ENCODE data around the gene DUSP1. TPM values are rescaled to one million over a fixed set of nuclear protein-coding genes. Genes with fewer than 3 reads are reported as not detected.

DUSP1 gene
- total and polyA plus RNA-seq, 9 of the 15 experiments (the other 6 are each of a cell fraction or from before 2014, with no cell fraction given), result 2.1 to 14.2 (median 8.5) TPM

DNA sequence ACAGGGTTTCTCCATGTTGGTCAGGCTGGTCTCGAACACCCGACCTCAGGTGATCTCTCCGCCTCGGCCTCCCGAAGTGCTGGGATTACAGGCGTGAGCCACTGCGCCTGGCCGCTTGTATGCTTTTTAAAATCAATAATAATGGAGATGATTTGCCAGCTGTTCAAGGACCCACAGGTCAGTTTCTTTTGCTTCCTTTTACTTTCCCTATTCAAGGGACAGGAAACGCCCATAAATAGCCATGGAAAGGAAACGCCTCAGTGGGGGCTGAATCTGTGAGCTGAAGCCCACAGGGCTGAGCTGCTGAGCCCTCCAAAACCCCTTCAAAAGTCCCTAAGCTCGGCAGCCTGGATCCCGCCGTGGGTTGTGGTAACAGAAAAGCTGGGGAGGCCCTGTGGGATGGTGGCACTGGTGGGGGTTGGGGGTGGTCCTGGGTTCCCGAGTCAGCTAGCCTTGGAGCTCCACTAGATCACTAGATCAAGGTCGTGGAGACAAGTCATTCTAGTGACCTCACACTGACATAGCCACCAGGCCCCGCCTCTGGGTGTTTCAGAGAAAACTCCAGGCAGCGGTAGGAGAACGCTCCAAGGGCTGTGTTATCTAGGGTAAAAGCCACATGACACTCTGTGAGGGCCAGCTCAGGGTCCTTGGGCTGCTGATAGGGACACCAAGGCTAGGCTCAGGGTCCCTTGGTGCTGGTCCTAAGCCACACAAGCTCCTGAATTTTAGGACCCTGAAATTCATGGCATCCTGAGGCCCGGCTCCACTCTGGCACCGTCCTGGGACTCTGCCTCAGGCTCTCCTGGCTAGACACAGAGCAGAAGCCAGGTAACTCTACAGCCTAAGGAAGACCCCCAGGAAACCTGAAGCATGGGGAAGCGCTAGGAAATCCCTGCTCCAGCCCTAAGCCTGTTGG is 18.0 kb upstream of the DUSP1 start (continued):
- TF ChIP-seq BRD9 (IDR thresholded peaks at IDR 0.05; ENCODE audit: low read depth, partially characterized antibody), result peak; percentile 18
- TF ChIP-seq ZNF696 (CRISPR knock-in tag; conservative IDR thresholded peaks at IDR 0.05), result no peak
- no peak for TF ChIP-seq ZSCAN29 (IDR thresholded peaks at IDR 0.05)
- 0 out of 2 replicates have a peak, but pooled peaks have one; percentile 25 for TF ChIP-seq KDM2B (CRISPR knock-in tag; IDR thresholded peaks at IDR 0.05)
- no peak for TF ChIP-seq ZFP30 (CRISPR knock-in tag; IDR thresholded peaks at IDR 0.05; ENCODE audit: borderline replicate concordance)
- TF ChIP-seq BRCA1 (IDR thresholded peaks at IDR 0.05), result no peak
- no peak for TF ChIP-seq BRCA1 (CRISPR knock-in tag; IDR thresholded peaks at IDR 0.05)
- no peak for TF ChIP-seq NFIC (IDR thresholded peaks at IDR 0.05)
- no peak for TF ChIP-seq SIN3B (IDR thresholded peaks at IDR 0.05; ENCODE audit: low read depth)
- peak; percentile 70 for TF ChIP-seq BRD4 (IDR thresholded peaks at IDR 0.05)
- TF ChIP-seq SUPT5H (IDR thresholded peaks at IDR 0.05), result peak; percentile 64; the same call in 1 of the 2 replicates
- TF ChIP-seq DIDO1 (tag; IDR thresholded peaks at IDR 0.05; ENCODE audit: low read depth), result no peak
- TF ChIP-seq, protein P1, sequence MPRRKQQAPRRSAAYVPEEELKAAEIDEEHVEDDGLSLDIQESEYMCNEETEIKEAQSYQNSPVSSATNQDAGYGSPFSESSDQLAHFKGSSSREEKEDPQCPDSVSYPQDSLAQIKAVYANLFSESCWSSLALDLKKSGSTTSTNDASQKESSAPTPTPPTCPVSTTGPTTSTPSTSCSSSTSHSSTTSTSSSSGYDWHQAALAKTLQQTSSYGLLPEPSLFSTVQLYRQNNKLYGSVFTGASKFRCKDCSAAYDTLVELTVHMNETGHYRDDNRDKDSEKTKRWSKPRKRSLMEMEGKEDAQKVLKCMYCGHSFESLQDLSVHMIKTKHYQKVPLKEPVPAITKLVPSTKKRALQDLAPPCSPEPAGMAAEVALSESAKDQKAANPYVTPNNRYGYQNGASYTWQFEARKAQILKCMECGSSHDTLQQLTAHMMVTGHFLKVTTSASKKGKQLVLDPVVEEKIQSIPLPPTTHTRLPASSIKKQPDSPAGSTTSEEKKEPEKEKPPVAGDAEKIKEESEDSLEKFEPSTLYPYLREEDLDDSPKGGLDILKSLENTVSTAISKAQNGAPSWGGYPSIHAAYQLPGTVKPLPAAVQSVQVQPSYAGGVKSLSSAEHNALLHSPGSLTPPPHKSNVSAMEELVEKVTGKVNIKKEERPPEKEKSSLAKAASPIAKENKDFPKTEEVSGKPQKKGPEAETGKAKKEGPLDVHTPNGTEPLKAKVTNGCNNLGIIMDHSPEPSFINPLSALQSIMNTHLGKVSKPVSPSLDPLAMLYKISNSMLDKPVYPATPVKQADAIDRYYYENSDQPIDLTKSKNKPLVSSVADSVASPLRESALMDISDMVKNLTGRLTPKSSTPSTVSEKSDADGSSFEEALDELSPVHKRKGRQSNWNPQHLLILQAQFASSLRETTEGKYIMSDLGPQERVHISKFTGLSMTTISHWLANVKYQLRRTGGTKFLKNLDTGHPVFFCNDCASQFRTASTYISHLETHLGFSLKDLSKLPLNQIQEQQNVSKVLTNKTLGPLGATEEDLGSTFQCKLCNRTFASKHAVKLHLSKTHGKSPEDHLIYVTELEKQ (CRISPR knock-in tag; IDR thresholded peaks at IDR 0.05), result no peak
- no peak for TF ChIP-seq SIRT6 (IDR thresholded peaks at IDR 0.05; ENCODE audit: low read depth, low read length)
- no peak for TF ChIP-seq HNRNPL (IDR thresholded peaks at IDR 0.05; ENCODE audit: low read depth, low read length)
- TF ChIP-seq ARHGAP35 (IDR thresholded peaks at IDR 0.05; ENCODE audit: partially characterized antibody), result no peak
- peak; percentile 76 for TF ChIP-seq RBFOX2 (IDR thresholded peaks at IDR 0.05; ENCODE audit: low read depth, low read length)
- TF ChIP-seq BRF1 (IDR thresholded peaks at IDR 0.05; ENCODE audit: borderline replicate concordance, extremely low read depth, insufficient read length), result no peak
- TF ChIP-seq TCF7L2 (IDR thresholded peaks at IDR 0.05; ENCODE audit: low read depth, low read length), result no peak
- TF ChIP-seq TBL1XR1 (IDR thresholded peaks at IDR 0.05; ENCODE audit: low read length in 2 of 2), result peak in 1 of 2 experiments; percentile 53; a peak in 1 of 4 replicates
- no peak for TF ChIP-seq COPS2 (conservative IDR thresholded peaks at IDR 0.05)
- TF ChIP-seq TFAP4 (CRISPR knock-in tag; IDR thresholded peaks at IDR 0.05; ENCODE audit: borderline replicate concordance), result peak; percentile 81
- TF ChIP-seq ZNF785 (CRISPR knock-in tag; IDR thresholded peaks at IDR 0.05), result no peak
- peak; percentile 61; the same call in 1 of the 2 replicates for TF ChIP-seq PHF8 (IDR thresholded peaks at IDR 0.05; ENCODE audit: borderline replicate concordance, low read length)
- TF ChIP-seq PHF21A (IDR thresholded peaks at IDR 0.05; ENCODE audit: borderline replicate concordance, low read depth), result no peak
- no peak for TF ChIP-seq POU5F1 (IDR thresholded peaks at IDR 0.05; ENCODE audit: borderline replicate concordance, low read depth, low read length, partially characterized antibody)
- no peak for TF ChIP-seq ZNF232 (CRISPR knock-in tag; IDR thresholded peaks at IDR 0.05)
